OCI-M1 (cell line): ENCODE measurements around the gene HNRNPAB.
"Not testable (repeated sequence)": the region's sequence is repeated elsewhere in the genome, so short reads cannot be mapped to it uniquely, and the experiment has no call there.

ENCODE experiments used
- DNase-seq: peaks from one replicate; lab custom pipeline; 2025; lab: John Stamatoyannopoulos, UW

The HNRNPAB gene

GRCh38 chr5:178212241-178213002 lies 8.1 kb downstream of the HNRNPAB start:
- no peak for DNase-seq

- no peak for DNase-seq
These were observed 8.7 kb downstream of the HNRNPAB start for GRCh38 chr5:178213003-178213461.

- no peak for DNase-seq
These were observed 9.4 kb downstream of the HNRNPAB start for GRCh38 chr5:178213748-178214151.

GRCh38 chr5:178214160-178214803 lies 9.9 kb downstream of the HNRNPAB start:
- no peak for DNase-seq

- no peak for DNase-seq
These were observed 11.1 kb downstream of the HNRNPAB start for GRCh38 chr5:178215280-178216002.

GRCh38 chr5:178216088-178216534 lies 11.8 kb downstream of the HNRNPAB start:
- DNase-seq = peak; percentile 24

- DNase-seq = no peak
These were observed 12.4 kb downstream of the HNRNPAB start for GRCh38 chr5:178216779-178217178.

- DNase-seq = no peak
These were observed 14.0 kb downstream of the HNRNPAB start for GRCh38 chr5:178218237-178218776.

- no peak for DNase-seq
These were observed 14.5 kb downstream of the HNRNPAB start for GRCh38 chr5:178218827-178219226.

GRCh38 chr5:178221282-178221681 lies 16.9 kb downstream of the HNRNPAB start:
- DNase-seq = peak; percentile 62

GRCh38 chr5:178221853-178222252 lies 17.5 kb downstream of the HNRNPAB start:
- DNase-seq = no peak

- no peak for DNase-seq
These were observed 18.0 kb downstream of the HNRNPAB start for GRCh38 chr5:178222292-178222691.

- no peak for DNase-seq
These were observed 19.0 kb downstream of the HNRNPAB start for GRCh38 chr5:178223196-178223773.

GRCh38 chr5:178223828-178224335 lies 19.5 kb downstream of the HNRNPAB start:
- no peak for DNase-seq

- no peak for DNase-seq
These were observed 20.1 kb downstream of the HNRNPAB start for GRCh38 chr5:178224403-178224802.

- no peak for DNase-seq
These were observed 20.8 kb downstream of the HNRNPAB start for GRCh38 chr5:178225174-178225573.

GRCh38 chr5:178227138-178227659 lies 22.9 kb downstream of the HNRNPAB start:
- DNase-seq = no peak

- DNase-seq = no peak
These were observed 23.6 kb downstream of the HNRNPAB start for GRCh38 chr5:178227929-178228328.

GRCh38 chr5:178228609-178229008 lies 24.3 kb downstream of the HNRNPAB start:
- no peak for DNase-seq

- not testable (repeated sequence) for DNase-seq
These were observed 24.8 kb downstream of the HNRNPAB start for GRCh38 chr5:178229111-178229510.

- no peak for DNase-seq
These were observed 25.5 kb downstream of the HNRNPAB start for GRCh38 chr5:178229861-178230260.
